A549 (cell line): ENCODE data around the gene ANKRD11. TPM values are rescaled to one million over a fixed set of nuclear protein-coding genes. Genes with fewer than 3 reads are reported as not detected.

Source experiments
- ATAC-seq, 2 experiments: fragments of 200-7000 bp in 1 of 2; fragments of >200 bp in 1 of 2; cut with Nextera tagmentation in 1 of 2; cut with Tn5 transposase in 1 of 2; 3 replicates each; pipeline versions ENCODE4 v1.8.0 to v1.9.1; 2018 to 2020; ENCODE audit warnings: mild to moderate bottlenecking in 1 of 2, moderate library complexity in 1 of 2
- CTCF ChIA-PET: fragments of 300-600 bp; sonication (Branson Sonifier 250); formaldehyde crosslinking; extraction: SDS; loops from one replicate; lab custom pipeline; 2021; ENCODE audit warnings: antibody characterized with exemption, inconsistent platforms; lab: Yijun Ruan, JAX
- POLR2A ChIA-PET: fragments of 350-600 bp; formaldehyde crosslinking; extraction: SDS; loops from one replicate; lab custom pipeline; 2021; ENCODE audit warnings: antibody characterized with exemption, inconsistent platforms; lab: Yijun Ruan, JAX
- DNase-seq, 2 experiments: peaks; one replicate each; pipeline versions ENCODE4 v3.0.0 to v3.0.0-alpha.2; 2011 to 2016; ENCODE audit warnings: low read depth in 1 of 2, low spot score in 1 of 2
- FAIRE-seq: peaks from 2 replicates; lab custom pipeline; 2011; peaks lifted over from hg19 to GRCh38; lab: Jason Lieb, UNC
- H3K27ac ChIP-seq, 2 experiments: fragments of >200 bp; sonication (Bioruptor Twin); formaldehyde crosslinking; 3 replicates each; pipeline ENCODE4 v1.5.1; 2016 to 2017
- H3K4me1 ChIP-seq: fragments of >200 bp; sonication (Bioruptor Twin); formaldehyde crosslinking; 3 replicates; pipeline ENCODE4 v1.6.1; 2016
- H3K4me2 ChIP-seq: fragments of >200 bp; sonication (Bioruptor Twin); formaldehyde crosslinking; 3 replicates; pipeline ENCODE4 v1.6.1; 2016
- H3K4me3 ChIP-seq: fragments of >200 bp; sonication (Bioruptor Twin); formaldehyde crosslinking; 3 replicates; pipeline ENCODE4 v1.5.1; 2016
- H3K9me3 ChIP-seq: fragments of >200 bp; sonication (Bioruptor Twin); formaldehyde crosslinking; 3 replicates; pipeline ENCODE4 v1.6.1; 2016
- CHD2 ChIP-seq: fragments of 150-350 bp; IDR thresholded peaks from 2 replicates; pipeline ENCODE4 v1.6.1; 2014; ENCODE audit warnings: low read length; ENCODE audit not compliant: partially characterized antibody
- JUN ChIP-seq, 2 experiments: fragments of >200 bp; sonication (Bioruptor Twin); formaldehyde crosslinking; IDR thresholded peaks; 2 replicates in 1 of 2; 3 replicates in 1 of 2; pipeline ENCODE4 v1.6.1; 2016 to 2017
- MYC ChIP-seq: IDR thresholded peaks from 2 replicates; pipeline ENCODE4 v1.6.1; 2012; ENCODE audit warnings: mild to moderate bottlenecking, inconsistent platforms, low read length, improper control_type of control experiment, borderline replicate concordance
- NPAS2 ChIP-seq: fragments of 250-450 bp; sonication (Bioruptor Pico); IDR thresholded peaks from 2 replicates; pipeline ENCODE4 v1.8.0; 2022; ENCODE audit warnings: mild to moderate bottlenecking, moderate library complexity, borderline replicate concordance
- POLR2A ChIP-seq: IDR thresholded peaks from 2 replicates; pipeline ENCODE4 v1.6.1; 2012; ENCODE audit warnings: mild to moderate bottlenecking, low read length
- POLR2AphosphoS2 ChIP-seq: conservative IDR thresholded peaks from 2 replicates; pipeline ENCODE4 v1.6.1; 2012; ENCODE audit warnings: low read length, improper control_type of control experiment, inconsistent platforms
- TFCP2L1 ChIP-seq: fragments of 250-450 bp; sonication (Bioruptor Pico); IDR thresholded peaks from 2 replicates; pipeline ENCODE4 v1.5.0; 2021; ENCODE audit warnings: mild to moderate bottlenecking
- TP53 ChIP-seq: fragments of 250-450 bp; sonication (Bioruptor Pico); IDR thresholded peaks from 2 replicates; pipeline ENCODE4 v1.5.0; 2021; ENCODE audit warnings: mild to moderate bottlenecking, moderate library complexity
- ZNF302 ChIP-seq: fragments of 250-450 bp; sonication (Bioruptor Pico); IDR thresholded peaks from 2 replicates; pipeline ENCODE4 v1.9.0; 2021; ENCODE audit warnings: inconsistent platforms, mild to moderate bottlenecking, moderate library complexity
- WGBS: methylation state at CpG from one replicate; pipeline ENCODE4 v1.1.6; 2017; ENCODE audit errors: missing lambda C conversion rate; 5-methylcytosine and 5-hydroxymethylcytosine counted together
- polyA plus RNA-seq, 4 experiments: library from polyadenylated mRNA; depleted of rRNA in 3 of 4; stranded (reverse); fragments of >200 nt; fragmentation: RNase III in 1 of 4; extraction: RNeasy Plus Mini Kit Qiagen cat#74134 plus additional on column Dnase treatment in 1 of 4; gene quantifications; 2 replicates in 3 of 4; 3 replicates in 1 of 4; pipeline ENCODE4 v1.2.3, GENCODE V29; 2011 to 2017
- TF ChIP-seq, protein P1 (sequence below): fragments of 250-450 bp; sonication (Bioruptor Pico); IDR thresholded peaks from 2 replicates; pipeline ENCODE4 v1.5.0; 2021; ENCODE audit warnings: mild to moderate bottlenecking, moderate library complexity, borderline replicate concordance
- TF ChIP-seq, protein P2 (sequence below): IDR thresholded peaks from 2 replicates; pipeline ENCODE4 v1.6.1; 2012; ENCODE audit warnings: low read depth, borderline replicate concordance
- TF ChIP-seq, protein P3 (sequence below): fragments of 450-650 bp; IDR thresholded peaks from 2 replicates; pipeline ENCODE4 v1.6.1; 2014; ENCODE audit warnings: antibody characterized with exemption
- TF ChIP-seq, protein P4 (sequence below): IDR thresholded peaks from 2 replicates; pipeline ENCODE4 v1.6.1; 2012
- TF ChIP-seq, protein P5 (sequence below): fragments of >200 bp; sonication (Bioruptor Twin); formaldehyde crosslinking; IDR thresholded peaks from 2 replicates; pipeline ENCODE4 v1.6.1; 2016

The ANKRD11 gene
- polyA plus RNA-seq, 2 of the 4 experiments (the other 2 are of a cell fraction) = 53.6 to 54.9 TPM

DNA sequence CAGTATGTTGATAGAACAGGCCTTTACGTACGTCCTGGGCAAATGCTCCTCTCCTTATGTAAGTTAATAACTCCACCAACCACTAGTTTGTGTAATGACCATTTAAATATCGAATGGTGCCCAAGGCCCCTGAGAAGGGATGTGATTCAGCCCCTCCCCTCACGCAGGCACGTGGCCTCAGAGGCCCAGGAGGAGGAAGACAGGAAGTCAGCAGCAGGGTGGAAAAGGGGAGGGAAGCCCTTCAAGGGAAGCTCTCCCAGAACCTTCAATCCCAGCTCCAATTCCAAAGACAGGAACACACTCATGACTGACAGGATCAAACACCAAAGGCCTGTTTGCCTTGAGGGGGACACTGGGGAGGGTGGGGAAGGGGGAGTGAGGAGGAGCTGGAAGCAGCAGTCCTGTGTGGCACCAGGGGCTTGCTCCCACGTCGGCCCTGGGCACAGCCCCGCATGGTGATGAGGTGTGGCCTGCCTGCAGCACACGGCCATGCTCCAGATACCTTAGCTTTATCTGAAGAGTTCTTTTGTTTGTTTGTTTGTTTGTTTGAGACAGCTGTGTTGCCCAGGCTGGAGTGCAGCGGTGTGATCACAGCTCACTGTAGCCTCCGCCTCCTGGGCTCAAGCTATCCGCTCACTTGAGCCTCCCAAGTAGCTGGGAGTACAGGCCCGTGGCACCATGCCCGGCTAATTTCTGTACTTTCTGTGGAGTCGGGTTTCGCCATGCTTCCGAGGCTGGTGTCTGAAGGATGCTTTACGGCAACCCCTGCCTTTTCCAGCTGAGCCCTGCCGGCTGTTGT is 167.8 kb downstream of the ANKRD11 start:
- Histone ChIP-seq H3K9me3 (no peaks in the 10 kb centered on the region), H3K27ac (peak overlapping the region; percentile 79 to 99), H3K4me2 (peak overlapping the region; percentile 78), H3K4me3 (no peak overlapping the region), H3K4me1 (peaks cover 97% of the 10 kb centered on the region)
- POLR2A ChIA-PET = no interaction called here
- CTCF ChIA-PET = interaction anchor here (0.9 kb wide), 1 partner anchor 13 kb away, joined by 3 read pairs; no protein-coding TSS in a partner anchor
- FAIRE-seq = no peak
- TF ChIP-seq, protein P1, sequence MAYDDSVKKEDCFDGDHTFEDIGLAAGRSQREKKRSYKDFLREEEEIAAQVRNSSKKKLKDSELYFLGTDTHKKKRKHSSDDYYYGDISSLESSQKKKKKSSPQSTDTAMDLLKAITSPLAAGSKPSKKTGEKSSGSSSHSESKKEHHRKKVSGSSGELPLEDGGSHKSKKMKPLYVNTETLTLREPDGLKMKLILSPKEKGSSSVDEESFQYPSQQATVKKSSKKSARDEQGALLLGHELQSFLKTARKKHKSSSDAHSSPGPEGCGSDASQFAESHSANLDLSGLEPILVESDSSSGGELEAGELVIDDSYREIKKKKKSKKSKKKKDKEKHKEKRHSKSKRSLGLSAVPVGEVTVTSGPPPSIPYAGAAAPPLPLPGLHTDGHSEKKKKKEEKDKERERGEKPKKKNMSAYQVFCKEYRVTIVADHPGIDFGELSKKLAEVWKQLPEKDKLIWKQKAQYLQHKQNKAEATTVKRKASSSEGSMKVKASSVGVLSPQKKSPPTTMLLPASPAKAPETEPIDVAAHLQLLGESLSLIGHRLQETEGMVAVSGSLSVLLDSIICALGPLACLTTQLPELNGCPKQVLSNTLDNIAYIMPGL (CRISPR knock-in tag) = no peak
- TF ChIP-seq POLR2AphosphoS2 (no peak), TFCP2L1 (no peak), NPAS2 (CRISPR knock-in tag) (no peak), MYC (no peak), CHD2 (no peak)
- TF ChIP-seq, protein P2, sequence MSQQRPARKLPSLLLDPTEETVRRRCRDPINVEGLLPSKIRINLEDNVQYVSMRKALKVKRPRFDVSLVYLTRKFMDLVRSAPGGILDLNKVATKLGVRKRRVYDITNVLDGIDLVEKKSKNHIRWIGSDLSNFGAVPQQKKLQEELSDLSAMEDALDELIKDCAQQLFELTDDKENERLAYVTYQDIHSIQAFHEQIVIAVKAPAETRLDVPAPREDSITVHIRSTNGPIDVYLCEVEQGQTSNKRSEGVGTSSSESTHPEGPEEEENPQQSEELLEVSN = peak; percentile 57; the same call in 1 of the 2 replicates
- TF ChIP-seq, protein P3, sequence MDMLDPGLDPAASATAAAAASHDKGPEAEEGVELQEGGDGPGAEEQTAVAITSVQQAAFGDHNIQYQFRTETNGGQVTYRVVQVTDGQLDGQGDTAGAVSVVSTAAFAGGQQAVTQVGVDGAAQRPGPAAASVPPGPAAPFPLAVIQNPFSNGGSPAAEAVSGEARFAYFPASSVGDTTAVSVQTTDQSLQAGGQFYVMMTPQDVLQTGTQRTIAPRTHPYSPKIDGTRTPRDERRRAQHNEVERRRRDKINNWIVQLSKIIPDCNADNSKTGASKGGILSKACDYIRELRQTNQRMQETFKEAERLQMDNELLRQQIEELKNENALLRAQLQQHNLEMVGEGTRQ = peak; percentile 66
- TF ChIP-seq, protein P4, sequence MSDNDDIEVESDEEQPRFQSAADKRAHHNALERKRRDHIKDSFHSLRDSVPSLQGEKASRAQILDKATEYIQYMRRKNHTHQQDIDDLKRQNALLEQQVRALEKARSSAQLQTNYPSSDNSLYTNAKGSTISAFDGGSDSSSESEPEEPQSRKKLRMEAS = peak; percentile 81
- WGBS = 58% methylated on average over 19 of the region's 19 CpGs
- ATAC-seq = peak in 1 of 2 experiments; percentile 27; a peak in 3 of 6 replicates
- DNase-seq = peak; percentile 60 to 70

DNA sequence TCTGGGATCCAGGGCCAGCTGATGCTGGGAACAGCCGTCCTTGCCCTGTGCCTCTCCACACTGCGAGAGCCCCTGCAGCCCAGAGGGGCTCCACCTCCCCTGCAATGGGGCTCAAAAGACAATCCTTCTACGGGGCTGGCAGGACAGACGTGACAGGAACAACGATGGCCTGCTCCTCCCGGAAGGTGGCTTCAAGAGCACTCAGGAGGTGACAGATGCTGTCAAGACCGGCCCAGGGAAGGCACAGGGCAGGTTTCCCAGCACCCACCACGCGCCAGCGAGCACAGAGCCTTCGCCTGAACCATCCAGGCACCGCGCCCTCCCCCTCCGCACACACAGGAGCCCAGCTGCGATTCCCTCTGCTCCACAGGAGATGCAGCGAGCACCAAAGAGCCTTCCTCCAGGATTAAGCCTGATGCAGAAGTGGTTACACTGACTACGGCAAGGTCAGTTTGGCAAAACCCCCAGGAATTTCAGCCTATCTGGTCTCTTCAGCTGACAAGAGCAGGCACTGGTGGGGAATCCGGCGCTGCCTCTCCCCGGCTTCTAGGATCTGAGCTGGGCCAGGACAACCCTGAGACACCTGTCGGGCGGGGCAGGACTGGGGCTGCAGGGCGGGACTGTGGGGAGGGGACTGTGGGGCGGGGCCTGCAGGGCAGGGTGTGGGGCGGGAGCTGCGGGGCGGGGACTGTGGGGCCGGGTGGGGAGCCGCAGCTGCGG is 169.4 kb downstream of the ANKRD11 start:
- POLR2A ChIA-PET = no interaction called here
- WGBS = 0% methylated on average over 10 of the region's 30 CpGs
- H3K4me1 ChIP-seq = peaks cover 97% of the 10 kb centered on the region
- no peaks in the 10 kb centered on the region for H3K9me3 ChIP-seq
- TF ChIP-seq TP53 (0 out of 2 replicates have a peak, but pooled peaks have one; percentile 7), ZNF302 (CRISPR knock-in tag) (no peak), JUN (IDR thresholded peaks at IDR 0.05) (0 out of 5 replicates have a peak, but pooled peaks of 1 of the 2 experiments have one; percentile 6), POLR2A (peak; percentile 19; the same call in 1 of the 2 replicates)
- TF ChIP-seq, protein P4 = peak; percentile 12; the same call in 1 of the 2 replicates
- TF ChIP-seq, protein P5, sequence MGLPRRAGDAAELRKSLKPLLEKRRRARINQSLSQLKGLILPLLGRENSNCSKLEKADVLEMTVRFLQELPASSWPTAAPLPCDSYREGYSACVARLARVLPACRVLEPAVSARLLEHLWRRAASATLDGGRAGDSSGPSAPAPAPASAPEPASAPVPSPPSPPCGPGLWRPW = no peak
- H3K4me2 ChIP-seq = peak overlapping the region; percentile 78
- peak overlapping the region; percentile 13 for H3K4me3 ChIP-seq
- FAIRE-seq (no peak), DNase-seq (peak in 1 of 2 experiments; percentile 56), ATAC-seq (peak; percentile 67 to 68)
- CTCF ChIA-PET = interaction anchor here (1.5 to 1.9 kb wide), 2 partner anchors 9 to 27 kb away, joined by 4 to 5 read pairs; no protein-coding TSS in a partner anchor
- H3K27ac ChIP-seq = peak overlapping the region; percentile 79 to 99
